ENCODE data around the gene FUT3.
A peak's percentile ranks its signal among the peaks of the same experiment; 100 is the strongest.

FUT3 gene

DNA sequence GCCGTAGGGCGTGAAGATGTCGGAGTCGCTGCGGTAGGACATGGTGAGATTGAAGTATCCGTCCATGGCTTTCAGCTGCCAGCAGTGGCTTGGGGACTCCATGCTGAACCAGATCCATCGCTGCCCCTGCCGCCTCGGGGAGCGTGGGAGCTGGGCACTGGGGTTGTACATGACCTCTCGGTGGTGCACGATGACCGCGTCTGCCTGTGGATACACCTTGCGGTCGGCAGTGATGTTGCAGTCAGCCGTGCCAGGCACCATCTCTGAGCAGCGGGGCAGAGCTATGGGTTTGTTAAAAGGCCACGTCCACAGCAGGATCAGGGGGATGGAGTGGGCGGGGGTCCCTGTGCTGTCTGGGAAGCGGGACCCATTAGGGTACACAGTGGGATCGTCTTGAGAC is 19.2 kb downstream of the FUT3 start:
- DNase-seq (ENCODE audit: low read depth in 2 of 2), result no peak
- TF ChIP-seq, protein P1, sequence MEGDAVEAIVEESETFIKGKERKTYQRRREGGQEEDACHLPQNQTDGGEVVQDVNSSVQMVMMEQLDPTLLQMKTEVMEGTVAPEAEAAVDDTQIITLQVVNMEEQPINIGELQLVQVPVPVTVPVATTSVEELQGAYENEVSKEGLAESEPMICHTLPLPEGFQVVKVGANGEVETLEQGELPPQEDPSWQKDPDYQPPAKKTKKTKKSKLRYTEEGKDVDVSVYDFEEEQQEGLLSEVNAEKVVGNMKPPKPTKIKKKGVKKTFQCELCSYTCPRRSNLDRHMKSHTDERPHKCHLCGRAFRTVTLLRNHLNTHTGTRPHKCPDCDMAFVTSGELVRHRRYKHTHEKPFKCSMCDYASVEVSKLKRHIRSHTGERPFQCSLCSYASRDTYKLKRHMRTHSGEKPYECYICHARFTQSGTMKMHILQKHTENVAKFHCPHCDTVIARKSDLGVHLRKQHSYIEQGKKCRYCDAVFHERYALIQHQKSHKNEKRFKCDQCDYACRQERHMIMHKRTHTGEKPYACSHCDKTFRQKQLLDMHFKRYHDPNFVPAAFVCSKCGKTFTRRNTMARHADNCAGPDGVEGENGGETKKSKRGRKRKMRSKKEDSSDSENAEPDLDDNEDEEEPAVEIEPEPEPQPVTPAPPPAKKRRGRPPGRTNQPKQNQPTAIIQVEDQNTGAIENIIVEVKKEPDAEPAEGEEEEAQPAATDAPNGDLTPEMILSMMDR (IDR thresholded peaks at IDR 0.05; ENCODE audit: low read depth, low read length), result no peak
- no peak overlapping the region for H3K4me3 ChIP-seq (replicated peaks in 1 of 2; ENCODE audit: low read depth in 2 of 2, low read length in 2 of 2)

DNA sequence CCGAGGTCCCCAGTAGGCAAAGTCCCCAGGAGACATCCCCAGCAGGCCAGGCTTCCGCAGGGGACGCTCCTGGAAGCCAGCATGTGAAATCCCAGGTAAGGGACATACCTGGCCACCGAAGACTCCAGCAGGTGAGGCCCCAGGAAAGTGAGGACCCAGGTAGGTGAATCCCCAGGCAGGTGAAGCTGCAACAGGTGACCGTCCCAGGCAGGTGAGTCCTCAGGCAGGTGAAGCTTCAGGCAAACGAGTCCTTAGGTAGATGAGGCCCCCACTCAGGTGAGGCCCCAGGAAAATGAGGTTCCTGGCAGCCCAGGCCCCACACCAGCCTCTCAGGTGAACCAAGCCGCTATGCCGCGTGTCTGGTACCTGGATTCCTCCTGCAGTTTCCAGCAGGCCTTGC is 20.1 kb downstream of the FUT3 start:
- no peak for DNase-seq (ENCODE audit: low read depth in 2 of 2)
- no peak overlapping the region for H3K4me3 ChIP-seq (replicated peaks in 1 of 2; ENCODE audit: low read depth in 2 of 2, low read length in 2 of 2)
- TF ChIP-seq, protein P1 (IDR thresholded peaks at IDR 0.05; ENCODE audit: low read depth, low read length), result no peak

DNA sequence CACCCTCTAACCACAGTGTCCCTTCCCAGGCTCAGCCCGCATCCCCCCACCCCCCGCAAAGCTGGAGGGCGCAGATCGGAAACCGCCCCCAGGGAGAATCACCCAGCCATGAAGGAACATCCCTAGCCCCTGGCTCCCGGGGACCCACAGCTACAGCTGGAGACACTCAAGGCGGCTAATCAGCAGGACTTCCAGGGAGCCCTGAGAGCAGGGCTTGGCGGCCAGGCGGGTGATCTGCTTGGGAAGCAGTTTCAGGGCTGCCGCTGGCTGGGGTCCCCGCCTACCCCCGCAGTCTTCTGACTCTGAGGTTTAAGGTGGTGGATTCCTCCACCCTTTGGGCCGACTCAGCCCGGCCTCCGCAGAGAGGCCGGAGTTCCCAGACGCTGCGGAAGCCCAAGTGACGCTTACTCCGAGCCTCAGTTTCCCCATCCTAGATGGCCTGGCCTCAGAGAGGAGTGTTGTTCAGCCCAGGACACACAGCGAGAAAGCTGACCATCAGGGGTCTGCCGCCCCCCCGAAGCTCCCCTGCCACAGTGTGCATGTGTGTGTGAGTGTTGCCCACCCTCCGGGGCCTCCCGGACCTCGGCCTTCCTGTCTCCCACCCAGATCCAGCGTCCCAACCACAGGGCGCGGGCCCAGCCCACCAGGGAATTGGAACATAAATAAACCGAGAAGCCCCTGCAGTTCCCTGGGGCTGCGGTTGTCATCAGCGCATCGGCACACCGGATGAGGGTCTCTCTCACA is 21.5 kb downstream of the FUT3 start:
- TF ChIP-seq, protein P1 (IDR thresholded peaks at IDR 0.05; ENCODE audit: low read depth, low read length), result no peak
- no peak overlapping the region for H3K4me3 ChIP-seq (replicated peaks in 1 of 2; ENCODE audit: low read depth in 2 of 2, low read length in 2 of 2)
- no peak for DNase-seq (ENCODE audit: low read depth in 2 of 2)

DNA sequence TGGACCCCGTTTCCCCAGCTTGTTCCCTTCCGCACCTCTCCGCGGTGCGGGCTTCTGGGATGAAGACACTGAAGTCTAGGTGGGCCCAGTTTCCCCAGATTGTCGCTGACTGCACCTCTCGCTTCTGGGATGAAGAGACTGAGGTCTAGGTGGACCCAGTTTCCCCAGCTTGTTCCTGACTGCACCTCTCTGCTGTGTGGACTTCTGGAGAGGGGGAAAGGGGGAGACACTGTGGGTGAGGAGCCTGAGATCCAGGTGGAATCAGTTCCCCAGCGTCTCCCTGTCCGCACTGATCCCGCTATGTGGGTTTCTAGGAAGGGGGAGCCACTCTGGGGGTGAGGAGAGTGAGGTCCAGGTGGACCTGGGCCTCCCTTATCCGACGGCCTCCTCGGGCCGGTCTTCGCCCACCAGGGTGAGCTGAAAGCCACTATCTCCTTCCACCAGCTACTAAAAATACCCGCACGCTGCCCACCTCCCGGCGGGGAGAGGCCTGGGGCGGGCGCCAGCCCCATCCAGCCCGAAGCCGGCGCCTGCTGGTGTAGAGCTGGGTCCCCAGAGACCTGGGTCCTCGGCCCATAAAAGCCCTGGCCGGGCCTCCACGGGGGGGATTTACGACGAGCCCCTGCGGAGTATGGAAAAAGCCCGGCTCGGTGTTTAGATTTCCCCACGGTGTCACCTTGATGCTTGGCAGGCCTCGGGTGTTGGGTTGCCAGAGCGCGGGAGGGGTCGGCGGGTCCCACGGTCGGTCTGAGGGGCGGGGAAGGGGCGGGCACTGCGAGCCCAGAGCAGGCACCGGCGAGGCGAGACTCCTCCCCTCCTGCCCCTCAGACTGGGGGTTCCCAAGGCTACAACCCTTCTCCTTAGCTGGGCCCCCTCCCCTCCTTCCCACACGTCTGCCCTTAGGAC is 22.3 kb downstream of the FUT3 start:
- peak in 1 of 2 donors; percentile 27 for DNase-seq (ENCODE audit: low read depth in 2 of 2)
- H3K4me3 ChIP-seq (replicated peaks in 1 of 2; ENCODE audit: low read depth in 2 of 2, low read length in 2 of 2), result peak overlapping the region; percentile 56 to 69
- TF ChIP-seq, protein P1 (IDR thresholded peaks at IDR 0.05; ENCODE audit: low read depth, low read length), result no peak

DNA sequence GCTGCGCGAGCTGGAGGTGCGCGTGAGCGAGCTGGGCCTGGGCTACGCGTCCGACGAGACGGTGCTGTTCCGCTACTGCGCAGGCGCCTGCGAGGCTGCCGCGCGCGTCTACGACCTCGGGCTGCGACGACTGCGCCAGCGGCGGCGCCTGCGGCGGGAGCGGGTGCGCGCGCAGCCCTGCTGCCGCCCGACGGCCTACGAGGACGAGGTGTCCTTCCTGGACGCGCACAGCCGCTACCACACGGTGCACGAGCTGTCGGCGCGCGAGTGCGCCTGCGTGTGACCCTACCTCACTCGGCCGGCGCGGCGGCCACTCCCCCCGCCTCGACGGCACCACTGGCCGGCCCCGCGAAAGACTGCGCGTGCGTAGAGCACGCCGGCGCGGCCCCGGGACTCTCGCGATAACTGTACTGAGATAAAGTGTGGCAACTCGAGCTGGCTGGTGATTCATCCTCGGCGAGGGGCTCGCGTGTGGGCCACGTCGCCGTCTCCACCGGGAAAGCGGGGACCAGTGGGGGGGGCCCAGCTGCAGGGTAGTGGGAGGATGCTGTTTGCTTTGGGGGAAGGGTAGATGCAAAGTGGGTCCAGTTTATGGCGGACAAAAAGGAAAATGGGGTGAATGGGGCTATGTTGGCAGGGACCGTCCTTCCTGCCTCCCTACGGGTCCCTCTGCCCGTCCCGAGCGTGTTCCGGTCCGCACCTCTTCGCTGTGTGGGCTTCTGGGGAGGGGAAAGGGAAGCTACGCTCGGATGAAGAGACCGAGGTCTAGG is 23.2 kb downstream of the FUT3 start:
- peak overlapping the region; percentile 56 to 69 for H3K4me3 ChIP-seq (replicated peaks in 1 of 2; ENCODE audit: low read depth in 2 of 2, low read length in 2 of 2)
- TF ChIP-seq, protein P1 (IDR thresholded peaks at IDR 0.05; ENCODE audit: low read depth, low read length), result no peak
- peak; percentile 87 to 94 for DNase-seq (ENCODE audit: low read depth in 2 of 2)

DNA sequence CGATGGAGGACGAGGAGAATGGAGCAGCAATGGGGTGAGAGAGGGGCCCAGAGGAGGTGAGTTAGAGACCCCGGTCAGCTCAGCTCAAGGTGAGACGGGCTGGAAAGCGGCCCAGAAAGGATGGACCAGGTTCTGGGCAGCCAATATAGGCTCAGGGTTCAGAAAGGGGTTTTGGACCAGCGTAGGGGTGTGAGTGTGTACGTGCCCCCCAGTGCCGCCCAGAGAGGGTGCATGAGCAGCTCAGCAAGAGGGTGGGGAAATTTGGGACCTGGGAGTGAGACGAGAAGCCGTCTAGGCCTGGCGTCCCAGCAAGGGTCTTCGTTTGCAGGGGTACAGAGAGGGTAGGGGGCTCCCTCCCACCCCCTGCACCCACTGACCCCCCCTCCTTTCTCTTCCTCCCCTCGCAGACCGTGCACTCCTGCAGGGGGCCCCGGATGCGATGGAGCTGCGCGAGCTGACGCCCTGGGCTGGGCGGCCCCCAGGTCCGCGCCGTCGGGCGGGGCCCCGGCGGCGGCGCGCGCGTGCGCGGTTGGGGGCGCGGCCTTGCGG is 23.8 kb downstream of the FUT3 start:
- peak overlapping the region; percentile 36 to 56 for H3K4me3 ChIP-seq (replicated peaks in 1 of 2; ENCODE audit: low read depth in 2 of 2, low read length in 2 of 2)
- no peak for DNase-seq (ENCODE audit: low read depth in 2 of 2)
- TF ChIP-seq, protein P1 (IDR thresholded peaks at IDR 0.05; ENCODE audit: low read depth, low read length), result no peak
